ENCODE results near the gene SNTG2.

- TF ChIP-seq POLR2A (IDR thresholded peaks at IDR 0.05) = no peak
- TF ChIP-seq CTCF (IDR thresholded peaks at IDR 0.05) = no peak
Measured at GRCh38 chr2:916935-917334, 33.7 kb upstream of the SNTG2 start.
